HEK293 (cell line): Measurements from ENCODE around the gene PLSCR1.

Experiments used
- CTCF ChIA-PET: fragments of 350-600 bp; formaldehyde crosslinking; extraction: SDS; loops from one replicate; lab custom pipeline; 2021; ENCODE audit warnings: antibody characterized with exemption; lab: Yijun Ruan, JAX
- POLR2A ChIA-PET: fragments of 300-600 bp; formaldehyde crosslinking; extraction: SDS; loops from one replicate; lab custom pipeline; 2020; ENCODE audit warnings: antibody characterized with exemption, inconsistent platforms; lab: Yijun Ruan, JAX
- H3K27ac ChIP-seq: fragments of 200-500 bp; sonication (Bioruptor generic); 2 replicates; pipeline ENCODE4 v1.5.1; 2014; ENCODE audit warnings: low read depth, low read length, control low read depth, inconsistent platforms; ENCODE audit errors: extremely low read depth
- H3K36me3 ChIP-seq, 2 experiments: fragments of 200-500 bp in 1 of 2; sonication (Bioruptor generic) in 1 of 2; 1 replicate in 1 of 2; 2 replicates in 1 of 2; pipeline ENCODE4 v1.5.1; 2014 to 2017; ENCODE audit warnings: inconsistent platforms in 2 of 2, low read length in 2 of 2; ENCODE audit not compliant: control insufficient read depth in 2 of 2, insufficient read depth in 1 of 2
- H3K4me1 ChIP-seq: fragments of 200-500 bp; sonication (Bioruptor generic); 2 replicates; pipeline ENCODE4 v1.5.1; 2014; ENCODE audit warnings: mild to moderate bottlenecking, low read length, inconsistent platforms; ENCODE audit not compliant: control insufficient read depth, insufficient read depth
- H3K4me3 ChIP-seq: 2 replicates; pipeline ENCODE4 v1.5.1; 2011; ENCODE audit warnings: low read depth, mild to moderate bottlenecking, control low read depth, low read length, moderate library complexity
- H3K9me3 ChIP-seq: fragments of 200-500 bp; sonication (Bioruptor generic); 2 replicates; pipeline ENCODE4 v1.5.1; 2014; ENCODE audit warnings: low read depth, low read length, inconsistent platforms; ENCODE audit not compliant: control insufficient read depth, insufficient read depth
- HOXD13 ChIP-seq: sonication (generic); formaldehyde crosslinking; IDR thresholded peaks from 2 replicates; pipeline ENCODE4 v1.8.0; 2022; ENCODE audit warnings: missing genetic modification reagents, borderline replicate concordance
- OSR2 ChIP-seq: fragments of 450-650 bp; formaldehyde crosslinking; IDR thresholded peaks from 2 replicates; pipeline ENCODE4 v1.5.1; 2016; ENCODE audit warnings: missing biosample characterization, missing genetic modification characterization
- ZBTB17 ChIP-seq: fragments of 450-650 bp; formaldehyde crosslinking; IDR thresholded peaks from 2 replicates; pipeline ENCODE4 v1.5.1; 2016; ENCODE audit warnings: missing biosample characterization, missing genetic modification characterization
- ZFP3 ChIP-seq: fragments of 450-650 bp; formaldehyde crosslinking; IDR thresholded peaks from 2 replicates; pipeline ENCODE4 v1.5.1; 2016; ENCODE audit warnings: low read depth, missing biosample characterization, missing genetic modification characterization
- ZNF10 ChIP-seq: fragments of 450-650 bp; formaldehyde crosslinking; IDR thresholded peaks from 2 replicates; pipeline ENCODE4 v1.5.1; 2017; ENCODE audit warnings: missing biosample characterization, missing genetic modification characterization
- ZNF112 ChIP-seq: fragments of 450-650 bp; formaldehyde crosslinking; IDR thresholded peaks from 2 replicates; pipeline ENCODE4 v1.5.0; 2017; ENCODE audit warnings: missing biosample characterization, missing genetic modification characterization
- ZNF133 ChIP-seq: fragments of 450-650 bp; formaldehyde crosslinking; IDR thresholded peaks from 2 replicates; pipeline ENCODE4 v1.5.1; 2016; ENCODE audit warnings: missing biosample characterization, missing genetic modification characterization
- ZNF292 ChIP-seq: fragments of 450-650 bp; formaldehyde crosslinking; IDR thresholded peaks from 2 replicates; pipeline ENCODE4 v1.5.1; 2016; ENCODE audit warnings: low read depth, missing biosample characterization, missing genetic modification characterization, borderline replicate concordance
- ZNF311 ChIP-seq: fragments of 450-650 bp; formaldehyde crosslinking; IDR thresholded peaks from 2 replicates; pipeline ENCODE4 v1.5.1; 2017; ENCODE audit warnings: missing biosample characterization, missing genetic modification characterization, borderline replicate concordance
- ZNF324 ChIP-seq: fragments of 450-650 bp; formaldehyde crosslinking; IDR thresholded peaks from 2 replicates; pipeline ENCODE4 v1.5.1; 2016; ENCODE audit warnings: missing biosample characterization, missing genetic modification characterization
- ZNF776 ChIP-seq: fragments of 450-650 bp; formaldehyde crosslinking; IDR thresholded peaks from 2 replicates; pipeline ENCODE4 v1.5.0; 2017; ENCODE audit warnings: missing biosample characterization, missing genetic modification characterization, borderline replicate concordance
- TF ChIP-seq, protein P1 (sequence below): fragments of 450-650 bp; formaldehyde crosslinking; IDR thresholded peaks from 2 replicates; pipeline ENCODE4 v1.5.1; 2017; ENCODE audit warnings: missing biosample characterization, missing genetic modification characterization
- TF ChIP-seq, protein P2 (sequence below): fragments of 450-650 bp; formaldehyde crosslinking; IDR thresholded peaks from 2 replicates; pipeline ENCODE4 v1.5.1; 2016; ENCODE audit warnings: missing biosample characterization, missing genetic modification characterization
- TF ChIP-seq, protein P3 (sequence below): fragments of 450-650 bp; formaldehyde crosslinking; IDR thresholded peaks from 2 replicates; pipeline ENCODE4 v1.5.1; 2016; ENCODE audit warnings: missing biosample characterization, missing genetic modification characterization
- TF ChIP-seq, protein P4 (sequence below): fragments of 450-650 bp; formaldehyde crosslinking; optimal IDR thresholded peaks from 2 replicates; pipeline ENCODE3; 2016; ENCODE audit warnings: missing biosample characterization, mild to moderate bottlenecking, missing genetic modification characterization
- TF ChIP-seq, protein P5 (sequence below): fragments of 450-650 bp; formaldehyde crosslinking; IDR thresholded peaks from 2 replicates; pipeline ENCODE4 v1.5.1; 2016; ENCODE audit warnings: missing biosample characterization, missing genetic modification characterization, low read depth
- TF ChIP-seq, protein P6 (sequence below): fragments of 450-650 bp; formaldehyde crosslinking; IDR thresholded peaks from 2 replicates; pipeline ENCODE4 v1.5.1; 2016; ENCODE audit warnings: missing biosample characterization, missing genetic modification characterization
- TF ChIP-seq, protein P7 (sequence below): fragments of 450-650 bp; formaldehyde crosslinking; IDR thresholded peaks from 2 replicates; pipeline ENCODE4 v1.5.1; 2016; ENCODE audit warnings: missing biosample characterization, missing genetic modification characterization
- TF ChIP-seq, protein P8 (sequence below): fragments of 450-650 bp; formaldehyde crosslinking; IDR thresholded peaks from 2 replicates; pipeline ENCODE4 v1.5.1; 2016; ENCODE audit warnings: missing biosample characterization, missing genetic modification characterization

The PLSCR1 gene

DNA sequence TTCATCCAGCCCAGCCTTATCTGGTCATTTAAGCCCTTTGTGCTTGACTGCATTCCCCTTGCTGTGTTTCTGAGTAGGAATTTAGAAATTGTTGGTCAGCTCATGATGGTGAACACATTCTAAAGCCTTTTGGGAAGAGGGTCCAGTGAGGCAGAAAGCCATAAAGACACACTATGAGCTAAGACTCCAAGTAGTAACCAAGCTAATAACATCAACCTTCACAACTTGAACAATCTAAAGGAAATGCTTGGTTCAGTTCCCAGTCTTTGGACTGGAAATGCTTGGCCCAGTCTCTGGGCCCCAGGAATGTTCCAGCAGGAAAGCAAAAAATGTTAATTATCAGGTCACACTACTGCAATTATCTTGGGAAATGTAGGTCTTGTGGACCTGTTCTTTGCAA, 7.7 kb downstream of the PLSCR1 start (continued):
- TF ChIP-seq, protein P1, sequence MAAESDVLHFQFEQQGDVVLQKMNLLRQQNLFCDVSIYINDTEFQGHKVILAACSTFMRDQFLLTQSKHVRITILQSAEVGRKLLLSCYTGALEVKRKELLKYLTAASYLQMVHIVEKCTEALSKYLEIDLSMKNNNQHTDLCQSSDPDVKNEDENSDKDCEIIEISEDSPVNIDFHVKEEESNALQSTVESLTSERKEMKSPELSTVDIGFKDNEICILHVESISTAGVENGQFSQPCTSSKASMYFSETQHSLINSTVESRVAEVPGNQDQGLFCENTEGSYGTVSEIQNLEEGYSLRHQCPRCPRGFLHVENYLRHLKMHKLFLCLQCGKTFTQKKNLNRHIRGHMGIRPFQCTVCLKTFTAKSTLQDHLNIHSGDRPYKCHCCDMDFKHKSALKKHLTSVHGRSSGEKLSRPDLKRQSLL: no peak
- no peak for TF ChIP-seq ZNF10 (tag by site-specific recombination)
- TF ChIP-seq, all 188 proteins: peak for 0

DNA sequence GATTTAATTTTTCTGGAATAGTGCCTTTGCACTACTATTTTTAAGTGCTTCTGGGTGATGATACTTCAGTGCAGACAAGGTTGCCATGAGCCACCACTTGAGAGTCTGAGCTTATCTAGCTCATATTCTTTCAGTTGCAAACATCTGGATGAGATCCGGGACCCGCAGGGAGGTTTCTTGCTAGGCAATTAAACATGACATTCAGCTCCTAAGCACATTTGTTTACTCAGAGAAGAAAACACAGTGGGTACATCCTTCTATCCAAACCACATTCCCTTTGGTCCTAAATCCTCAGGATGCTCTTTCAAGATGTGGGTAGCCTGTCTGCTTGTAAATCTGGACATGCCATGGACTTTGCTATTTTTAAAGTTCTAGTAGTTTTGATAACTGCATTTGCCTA, 12.0 kb downstream of the PLSCR1 start:
- ChIA-PET CTCF (no interaction called here), POLR2A (no interaction called here)
- TF ChIP-seq, protein P2, sequence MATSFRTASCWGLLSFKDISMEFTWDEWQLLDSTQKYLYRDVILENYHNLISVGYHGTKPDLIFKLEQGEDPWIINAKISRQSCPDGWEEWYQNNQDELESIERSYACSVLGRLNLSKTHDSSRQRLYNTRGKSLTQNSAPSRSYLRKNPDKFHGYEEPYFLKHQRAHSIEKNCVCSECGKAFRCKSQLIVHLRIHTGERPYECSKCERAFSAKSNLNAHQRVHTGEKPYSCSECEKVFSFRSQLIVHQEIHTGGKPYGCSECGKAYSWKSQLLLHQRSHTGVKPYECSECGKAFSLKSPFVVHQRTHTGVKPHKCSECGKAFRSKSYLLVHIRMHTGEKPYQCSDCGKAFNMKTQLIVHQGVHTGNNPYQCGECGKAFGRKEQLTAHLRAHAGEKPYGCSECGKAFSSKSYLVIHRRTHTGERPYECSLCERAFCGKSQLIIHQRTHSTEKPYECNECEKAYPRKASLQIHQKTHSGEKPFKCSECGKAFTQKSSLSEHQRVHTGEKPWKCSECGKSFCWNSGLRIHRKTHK: no peak
- no peak for TF ChIP-seq OSR2 (tag by site-specific recombination)
- no peak for TF ChIP-seq ZNF311 (tag by site-specific recombination)
- TF ChIP-seq, protein P3, sequence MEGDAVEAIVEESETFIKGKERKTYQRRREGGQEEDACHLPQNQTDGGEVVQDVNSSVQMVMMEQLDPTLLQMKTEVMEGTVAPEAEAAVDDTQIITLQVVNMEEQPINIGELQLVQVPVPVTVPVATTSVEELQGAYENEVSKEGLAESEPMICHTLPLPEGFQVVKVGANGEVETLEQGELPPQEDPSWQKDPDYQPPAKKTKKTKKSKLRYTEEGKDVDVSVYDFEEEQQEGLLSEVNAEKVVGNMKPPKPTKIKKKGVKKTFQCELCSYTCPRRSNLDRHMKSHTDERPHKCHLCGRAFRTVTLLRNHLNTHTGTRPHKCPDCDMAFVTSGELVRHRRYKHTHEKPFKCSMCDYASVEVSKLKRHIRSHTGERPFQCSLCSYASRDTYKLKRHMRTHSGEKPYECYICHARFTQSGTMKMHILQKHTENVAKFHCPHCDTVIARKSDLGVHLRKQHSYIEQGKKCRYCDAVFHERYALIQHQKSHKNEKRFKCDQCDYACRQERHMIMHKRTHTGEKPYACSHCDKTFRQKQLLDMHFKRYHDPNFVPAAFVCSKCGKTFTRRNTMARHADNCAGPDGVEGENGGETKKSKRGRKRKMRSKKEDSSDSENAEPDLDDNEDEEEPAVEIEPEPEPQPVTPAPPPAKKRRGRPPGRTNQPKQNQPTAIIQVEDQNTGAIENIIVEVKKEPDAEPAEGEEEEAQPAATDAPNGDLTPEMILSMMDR: no peak
- no peak for TF ChIP-seq ZFP3
- no peak for TF ChIP-seq ZNF776
- TF ChIP-seq, protein P4, sequence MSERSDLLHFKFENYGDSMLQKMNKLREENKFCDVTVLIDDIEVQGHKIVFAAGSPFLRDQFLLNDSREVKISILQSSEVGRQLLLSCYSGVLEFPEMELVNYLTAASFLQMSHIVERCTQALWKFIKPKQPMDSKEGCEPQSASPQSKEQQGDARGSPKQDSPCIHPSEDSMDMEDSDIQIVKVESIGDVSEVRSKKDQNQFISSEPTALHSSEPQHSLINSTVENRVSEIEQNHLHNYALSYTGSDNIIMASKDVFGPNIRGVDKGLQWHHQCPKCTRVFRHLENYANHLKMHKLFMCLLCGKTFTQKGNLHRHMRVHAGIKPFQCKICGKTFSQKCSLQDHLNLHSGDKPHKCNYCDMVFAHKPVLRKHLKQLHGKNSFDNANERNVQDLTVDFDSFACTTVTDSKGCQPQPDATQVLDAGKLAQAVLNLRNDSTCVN: no peak
- TF ChIP-seq, protein P5, sequence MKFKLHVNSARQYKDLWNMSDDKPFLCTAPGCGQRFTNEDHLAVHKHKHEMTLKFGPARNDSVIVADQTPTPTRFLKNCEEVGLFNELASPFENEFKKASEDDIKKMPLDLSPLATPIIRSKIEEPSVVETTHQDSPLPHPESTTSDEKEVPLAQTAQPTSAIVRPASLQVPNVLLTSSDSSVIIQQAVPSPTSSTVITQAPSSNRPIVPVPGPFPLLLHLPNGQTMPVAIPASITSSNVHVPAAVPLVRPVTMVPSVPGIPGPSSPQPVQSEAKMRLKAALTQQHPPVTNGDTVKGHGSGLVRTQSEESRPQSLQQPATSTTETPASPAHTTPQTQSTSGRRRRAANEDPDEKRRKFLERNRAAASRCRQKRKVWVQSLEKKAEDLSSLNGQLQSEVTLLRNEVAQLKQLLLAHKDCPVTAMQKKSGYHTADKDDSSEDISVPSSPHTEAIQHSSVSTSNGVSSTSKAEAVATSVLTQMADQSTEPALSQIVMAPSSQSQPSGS (tag by site-specific recombination): no peak
- no peak for TF ChIP-seq ZNF292 (tag by site-specific recombination)
- no peak for TF ChIP-seq ZBTB17 (tag by site-specific recombination)
- no peak for TF ChIP-seq HOXD13 (CRISPR knock-in tag)
- TF ChIP-seq ZNF112 (tag by site-specific recombination): no peak
- no peak for TF ChIP-seq ZNF133 (tag by site-specific recombination)
- H3K4me3 ChIP-seq: no peak overlapping the region
- no peaks in the 10 kb centered on the region for H3K9me3 ChIP-seq
- H3K36me3 ChIP-seq: peaks cover 4 to 28% of the 10 kb centered on the region in 2 experiments; a peak in 2 of 3 replicates
- H3K4me1 ChIP-seq: no peaks in the 10 kb centered on the region
- H3K27ac ChIP-seq: no peak overlapping the region

DNA sequence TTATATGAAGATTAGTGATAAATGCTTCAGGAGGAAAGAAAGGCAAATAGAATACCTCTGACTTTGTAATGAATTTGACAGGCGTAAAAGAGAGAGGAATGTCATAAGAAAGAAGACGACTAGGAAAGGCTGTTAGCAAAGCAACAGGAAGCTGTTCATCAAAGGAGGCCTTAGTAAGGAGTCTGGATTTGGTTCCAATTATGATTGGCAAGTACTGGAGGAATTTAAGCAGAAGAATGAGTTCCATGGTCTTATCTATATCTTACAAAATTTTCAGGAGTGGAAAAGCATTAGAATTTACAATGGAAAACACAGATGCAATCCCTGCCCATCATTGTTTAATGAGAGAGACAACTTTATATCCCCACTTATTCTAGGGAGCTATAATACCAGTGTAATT, 13.8 kb downstream of the PLSCR1 start:
- peaks cover 4 to 28% of the 10 kb centered on the region in 2 experiments; a peak in 2 of 3 replicates for H3K36me3 ChIP-seq
- no peak overlapping the region for H3K4me3 ChIP-seq
- no peak overlapping the region for H3K27ac ChIP-seq
- no peaks in the 10 kb centered on the region for H3K9me3 ChIP-seq
- H3K4me1 ChIP-seq: no peaks in the 10 kb centered on the region
- CTCF ChIA-PET: no interaction called here
- POLR2A ChIA-PET: no interaction called here
- TF ChIP-seq, protein P6, sequence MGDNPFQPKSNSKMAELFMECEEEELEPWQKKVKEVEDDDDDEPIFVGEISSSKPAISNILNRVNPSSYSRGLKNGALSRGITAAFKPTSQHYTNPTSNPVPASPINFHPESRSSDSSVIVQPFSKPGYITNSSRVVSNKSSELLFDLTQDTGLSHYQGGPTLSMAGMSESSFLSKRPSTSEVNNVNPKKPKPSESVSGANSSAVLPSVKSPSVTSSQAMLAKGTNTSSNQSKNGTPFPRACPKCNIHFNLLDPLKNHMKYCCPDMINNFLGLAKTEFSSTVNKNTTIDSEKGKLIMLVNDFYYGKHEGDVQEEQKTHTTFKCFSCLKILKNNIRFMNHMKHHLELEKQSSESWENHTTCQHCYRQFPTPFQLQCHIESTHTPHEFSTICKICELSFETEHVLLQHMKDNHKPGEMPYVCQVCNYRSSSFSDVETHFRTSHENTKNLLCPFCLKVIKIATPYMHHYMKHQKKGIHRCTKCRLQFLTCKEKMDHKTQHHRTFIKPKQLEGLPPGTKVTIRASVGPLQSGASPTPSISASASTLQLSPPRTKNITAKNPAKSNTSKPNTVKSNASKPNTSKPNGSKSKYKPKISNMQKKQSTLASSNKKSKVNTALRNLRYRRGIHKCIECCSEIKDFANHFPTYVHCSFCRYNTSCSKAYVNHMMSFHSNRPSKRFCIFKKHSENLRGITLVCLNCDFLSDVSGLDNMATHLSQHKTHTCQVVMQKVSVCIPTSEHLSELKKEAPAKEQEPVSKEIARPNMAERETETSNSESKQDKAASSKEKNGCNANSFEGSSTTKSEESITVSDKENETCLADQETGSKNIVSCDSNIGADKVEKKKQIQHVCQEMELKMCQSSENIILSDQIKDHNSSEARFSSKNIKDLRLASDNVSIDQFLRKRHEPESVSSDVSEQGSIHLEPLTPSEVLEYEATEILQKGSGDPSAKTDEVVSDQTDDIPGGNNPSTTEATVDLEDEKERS (tag by site-specific recombination): no peak
- no peak for TF ChIP-seq ZNF324
- TF ChIP-seq, protein P7, sequence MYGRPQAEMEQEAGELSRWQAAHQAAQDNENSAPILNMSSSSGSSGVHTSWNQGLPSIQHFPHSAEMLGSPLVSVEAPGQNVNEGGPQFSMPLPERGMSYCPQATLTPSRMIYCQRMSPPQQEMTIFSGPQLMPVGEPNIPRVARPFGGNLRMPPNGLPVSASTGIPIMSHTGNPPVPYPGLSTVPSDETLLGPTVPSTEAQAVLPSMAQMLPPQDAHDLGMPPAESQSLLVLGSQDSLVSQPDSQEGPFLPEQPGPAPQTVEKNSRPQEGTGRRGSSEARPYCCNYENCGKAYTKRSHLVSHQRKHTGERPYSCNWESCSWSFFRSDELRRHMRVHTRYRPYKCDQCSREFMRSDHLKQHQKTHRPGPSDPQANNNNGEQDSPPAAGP (tag by site-specific recombination): no peak
- TF ChIP-seq, protein P8, sequence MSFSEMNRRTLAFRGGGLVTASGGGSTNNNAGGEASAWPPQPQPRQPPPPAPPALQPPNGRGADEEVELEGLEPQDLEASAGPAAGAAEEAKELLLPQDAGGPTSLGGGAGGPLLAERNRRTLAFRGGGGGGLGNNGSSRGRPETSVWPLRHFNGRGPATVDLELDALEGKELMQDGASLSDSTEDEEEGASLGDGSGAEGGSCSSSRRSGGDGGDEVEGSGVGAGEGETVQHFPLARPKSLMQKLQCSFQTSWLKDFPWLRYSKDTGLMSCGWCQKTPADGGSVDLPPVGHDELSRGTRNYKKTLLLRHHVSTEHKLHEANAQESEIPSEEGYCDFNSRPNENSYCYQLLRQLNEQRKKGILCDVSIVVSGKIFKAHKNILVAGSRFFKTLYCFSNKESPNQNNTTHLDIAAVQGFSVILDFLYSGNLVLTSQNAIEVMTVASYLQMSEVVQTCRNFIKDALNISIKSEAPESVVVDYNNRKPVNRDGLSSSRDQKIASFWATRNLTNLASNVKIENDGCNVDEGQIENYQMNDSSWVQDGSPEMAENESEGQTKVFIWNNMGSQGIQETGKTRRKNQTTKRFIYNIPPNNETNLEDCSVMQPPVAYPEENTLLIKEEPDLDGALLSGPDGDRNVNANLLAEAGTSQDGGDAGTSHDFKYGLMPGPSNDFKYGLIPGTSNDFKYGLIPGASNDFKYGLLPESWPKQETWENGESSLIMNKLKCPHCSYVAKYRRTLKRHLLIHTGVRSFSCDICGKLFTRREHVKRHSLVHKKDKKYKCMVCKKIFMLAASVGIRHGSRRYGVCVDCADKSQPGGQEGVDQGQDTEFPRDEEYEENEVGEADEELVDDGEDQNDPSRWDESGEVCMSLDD (tag by site-specific recombination): no peak
